ENCODE measurements around the gene BTBD7. TPM values are rescaled to one million over a fixed set of nuclear protein-coding genes. Genes with fewer than 3 reads are reported as not detected.

The BTBD7 gene
- total RNA-seq, 4 donors from 2014 or later, result 20.5 to 34.0 (median 25.7) TPM

DNA sequence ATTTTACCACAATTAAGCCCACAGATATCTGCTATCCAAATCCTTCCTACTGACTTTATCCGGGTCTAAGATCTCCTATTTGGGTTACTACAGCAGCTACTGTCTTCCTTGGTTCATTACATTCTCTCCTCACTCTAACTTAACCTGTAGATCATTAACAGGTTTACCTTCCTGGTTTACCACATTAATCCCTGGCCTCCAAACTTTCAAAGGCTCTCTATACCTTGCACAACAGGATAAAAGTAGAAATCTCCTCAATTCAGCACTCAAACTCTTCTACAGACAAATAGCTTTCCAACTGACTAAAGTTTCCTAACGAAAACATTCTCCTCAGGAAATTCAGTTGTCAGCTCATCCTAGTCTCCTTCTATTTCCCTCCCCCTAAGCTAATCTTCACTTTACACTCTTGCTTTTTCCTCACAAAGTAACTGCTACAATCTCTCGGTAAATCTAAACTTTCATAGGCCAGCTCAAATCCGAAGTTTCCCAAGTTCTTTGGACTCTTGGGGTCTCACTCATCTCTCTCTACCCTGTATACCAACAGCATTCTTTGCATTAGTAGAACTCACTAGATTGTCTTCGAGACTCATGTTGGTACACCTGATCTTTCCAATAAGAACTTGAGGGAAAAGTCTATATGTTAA is 2.7 kb downstream of the BTBD7 start:
- TF ChIP-seq, protein P1, sequence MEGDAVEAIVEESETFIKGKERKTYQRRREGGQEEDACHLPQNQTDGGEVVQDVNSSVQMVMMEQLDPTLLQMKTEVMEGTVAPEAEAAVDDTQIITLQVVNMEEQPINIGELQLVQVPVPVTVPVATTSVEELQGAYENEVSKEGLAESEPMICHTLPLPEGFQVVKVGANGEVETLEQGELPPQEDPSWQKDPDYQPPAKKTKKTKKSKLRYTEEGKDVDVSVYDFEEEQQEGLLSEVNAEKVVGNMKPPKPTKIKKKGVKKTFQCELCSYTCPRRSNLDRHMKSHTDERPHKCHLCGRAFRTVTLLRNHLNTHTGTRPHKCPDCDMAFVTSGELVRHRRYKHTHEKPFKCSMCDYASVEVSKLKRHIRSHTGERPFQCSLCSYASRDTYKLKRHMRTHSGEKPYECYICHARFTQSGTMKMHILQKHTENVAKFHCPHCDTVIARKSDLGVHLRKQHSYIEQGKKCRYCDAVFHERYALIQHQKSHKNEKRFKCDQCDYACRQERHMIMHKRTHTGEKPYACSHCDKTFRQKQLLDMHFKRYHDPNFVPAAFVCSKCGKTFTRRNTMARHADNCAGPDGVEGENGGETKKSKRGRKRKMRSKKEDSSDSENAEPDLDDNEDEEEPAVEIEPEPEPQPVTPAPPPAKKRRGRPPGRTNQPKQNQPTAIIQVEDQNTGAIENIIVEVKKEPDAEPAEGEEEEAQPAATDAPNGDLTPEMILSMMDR (IDR thresholded peaks at IDR 0.05), result no peak
- ATAC-seq (ENCODE audit: low FRiP score) (no peak), DNase-seq (ENCODE audit: low spot score) (no peak)

DNA sequence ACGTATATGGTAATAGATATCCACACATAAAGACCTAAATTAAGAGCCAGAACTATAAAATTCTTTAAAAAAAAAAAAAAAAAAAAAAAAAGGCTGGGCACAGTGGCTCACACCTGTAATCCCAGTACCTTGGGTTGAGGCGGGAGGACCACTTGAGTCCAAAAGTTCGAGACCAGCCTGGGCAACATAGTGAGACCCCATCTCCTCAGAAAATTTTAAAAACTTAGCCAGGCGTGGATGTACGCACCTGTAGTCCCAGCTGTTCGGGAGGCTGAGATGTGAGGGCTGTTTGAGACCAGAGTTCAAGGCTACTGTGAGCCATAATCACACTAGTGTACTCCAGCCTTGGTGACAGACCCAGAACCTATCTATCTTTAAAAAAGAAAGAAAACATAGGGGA is 4.3 kb downstream of the BTBD7 start:
- TF ChIP-seq, protein P1 (IDR thresholded peaks at IDR 0.05), result no peak
- no peak for ATAC-seq (ENCODE audit: low FRiP score)
- no peak for DNase-seq (ENCODE audit: low spot score)

DNA sequence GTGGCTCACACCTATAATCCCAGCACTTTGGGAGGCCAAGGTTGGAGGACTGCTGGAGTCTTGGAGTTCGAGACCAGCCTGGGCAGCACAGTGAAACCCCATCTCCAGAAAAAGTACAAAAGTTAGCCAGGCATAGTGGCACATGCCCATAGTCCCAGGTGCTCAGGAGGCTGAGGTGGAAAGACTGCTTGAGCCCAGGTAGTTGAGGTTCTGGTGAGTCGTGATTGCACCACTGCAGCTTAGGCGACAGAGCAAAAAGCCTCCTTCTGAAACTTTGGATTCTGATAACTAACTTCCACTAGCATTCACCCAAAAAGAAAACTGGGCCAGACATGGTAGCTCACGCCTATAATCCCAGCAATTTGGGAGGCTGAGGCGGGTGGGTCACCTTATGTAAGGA is 6.6 kb downstream of the BTBD7 start:
- no peak for ATAC-seq (ENCODE audit: low FRiP score)
- DNase-seq (ENCODE audit: low spot score), result no peak

DNA sequence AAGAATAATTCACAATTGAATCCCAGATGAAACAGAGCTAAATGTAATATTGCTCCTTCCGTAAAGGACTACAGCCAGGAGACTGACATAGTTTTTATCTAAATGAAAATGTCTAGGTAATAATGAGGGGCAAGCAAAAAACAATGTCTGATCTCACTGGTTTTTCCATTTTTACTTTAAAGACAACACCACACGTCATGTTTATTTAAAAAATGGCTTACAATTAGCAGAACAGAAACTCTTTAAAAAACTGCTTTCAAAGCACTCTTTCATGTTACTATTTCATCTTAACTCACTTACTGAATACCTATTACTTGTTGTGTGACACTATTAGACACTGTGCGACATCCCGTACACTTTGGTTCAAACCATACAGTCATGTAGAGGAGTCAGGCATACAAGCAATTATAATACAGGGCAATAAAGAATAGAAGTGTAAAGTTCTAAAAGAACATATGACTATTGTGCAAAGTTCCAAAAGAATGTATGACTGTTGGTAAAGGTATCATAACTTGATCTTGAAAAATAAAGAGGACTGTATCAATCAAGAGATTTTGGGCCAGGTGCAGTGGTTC is 9.1 kb downstream of the BTBD7 start:
- DNase-seq (ENCODE audit: low spot score), result no peak
- ATAC-seq (ENCODE audit: low FRiP score), result no peak
- TF ChIP-seq, protein P1 (IDR thresholded peaks at IDR 0.05), result no peak

More for the DNA sequence above, 6.6 kb downstream of the BTBD7 start:
- TF ChIP-seq, protein P1 (IDR thresholded peaks at IDR 0.05), result no peak

DNA sequence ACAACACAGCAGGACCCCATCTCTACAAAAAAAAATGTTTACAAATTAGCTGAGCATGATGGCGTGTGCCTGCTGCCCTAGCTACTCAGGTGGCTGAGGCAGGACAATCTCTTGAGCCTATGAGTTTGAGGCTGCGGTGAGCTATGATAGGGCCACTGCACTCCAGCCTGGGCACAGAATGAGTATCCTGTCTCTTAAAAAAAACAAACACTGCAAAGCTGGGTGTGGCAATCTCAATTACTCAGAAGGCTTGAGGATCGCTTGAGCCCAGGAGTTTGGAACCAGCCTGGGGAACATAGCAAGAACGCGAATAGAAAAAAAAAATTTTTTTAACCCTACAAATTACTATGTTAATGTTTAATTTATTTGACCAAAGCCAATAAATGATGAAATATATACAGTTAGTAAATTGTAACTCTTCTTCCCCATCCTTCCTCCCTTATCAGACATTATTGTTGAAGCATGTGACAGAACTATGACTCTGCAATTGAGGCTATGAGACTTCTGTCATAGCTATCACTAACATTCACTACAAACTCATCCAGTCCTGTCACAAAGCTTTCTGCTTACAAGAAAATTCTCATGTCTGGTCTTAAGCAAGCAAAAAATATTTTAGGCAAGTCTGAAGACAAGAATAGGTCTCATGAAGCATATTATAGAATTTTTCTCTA is 9.8 kb downstream of the BTBD7 start:
- TF ChIP-seq, protein P1 (IDR thresholded peaks at IDR 0.05), result no peak
- no peak for DNase-seq (ENCODE audit: low spot score)

DNA sequence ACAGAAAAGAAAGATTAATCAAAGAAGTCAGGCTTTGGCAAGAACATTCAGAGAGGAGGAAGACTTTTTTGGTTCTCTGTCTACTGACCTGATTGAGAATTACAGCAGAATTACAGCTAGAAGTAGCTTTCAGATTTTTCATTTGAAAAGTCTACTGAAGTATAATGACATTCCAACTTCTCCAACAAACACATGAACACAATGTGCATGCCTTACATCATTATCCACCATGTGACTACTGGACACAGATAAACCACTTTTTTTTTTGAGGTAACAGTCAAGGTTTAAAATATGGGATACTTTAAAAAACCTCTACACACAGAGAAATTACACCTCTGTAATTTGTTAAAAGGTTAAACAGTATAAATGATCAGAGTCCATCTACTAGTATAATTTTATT is 12.3 kb downstream of the BTBD7 start:
- TF ChIP-seq, protein P1 (IDR thresholded peaks at IDR 0.05), result no peak
- ATAC-seq (ENCODE audit: low FRiP score), result no peak
- DNase-seq (ENCODE audit: low spot score), result no peak

More for the DNA sequence above, 9.8 kb downstream of the BTBD7 start:
- no peak for ATAC-seq (ENCODE audit: low FRiP score)

All from omental fat pad (tissue), 4 donors.